H1 (cell line): ENCODE data around the gene ANO9. TPM values are rescaled to one million over a fixed set of nuclear protein-coding genes. Genes with fewer than 3 reads are reported as not detected.

Source experiments
- CTCF ChIA-PET: fragments of 300-600 bp; sonication (Branson Sonifier 250); formaldehyde crosslinking; loops from one replicate; lab custom pipeline; 2021; ENCODE audit not compliant: partially characterized antibody; lab: Charles Lee
- POLR2A ChIA-PET: fragments of 300-600 bp; sonication (Branson Sonifier 250); formaldehyde crosslinking; loops from one replicate; lab custom pipeline; 2021; ENCODE audit warnings: inconsistent platforms; ENCODE audit not compliant: partially characterized antibody; lab: Charles Lee
- DNase-seq, 2 experiments: peaks; one replicate each; pipeline versions ENCODE4 v3.0.0 to v3.0.0-alpha.2; 2010 to 2022; ENCODE audit warnings: low spot score in 2 of 2, low read depth in 1 of 2, mixed read lengths in 1 of 2
- FAIRE-seq: peaks from 2 replicates; lab custom pipeline; 2011; peaks lifted over from hg19 to GRCh38; lab: Jason Lieb, UNC
- H2AFZ ChIP-seq: 2 replicates; pipeline ENCODE4 v1.8.1; 2012; ENCODE audit warnings: low read length, inconsistent platforms
- H2AK5ac ChIP-seq: 2 replicates; pipeline ENCODE4 v1.6.1; 2013; ENCODE audit warnings: low read depth, low read length
- H2BK120ac ChIP-seq: replicated peaks from 2 replicates; pipeline ENCODE3; 2013; ENCODE audit warnings: low read depth, low read length, inconsistent platforms
- H2BK12ac ChIP-seq: 2 replicates; pipeline ENCODE4 v1.6.1; 2013; ENCODE audit warnings: low read depth, low read length
- H2BK15ac ChIP-seq: 2 replicates; pipeline ENCODE4 v1.6.1; 2013; ENCODE audit warnings: low read length
- H2BK20ac ChIP-seq: 2 replicates; pipeline ENCODE4 v1.6.1; 2013; ENCODE audit warnings: low read length
- H2BK5ac ChIP-seq: 2 replicates; pipeline ENCODE4 v1.6.1; 2013; ENCODE audit warnings: low read depth, low read length
- H3K14ac ChIP-seq: 2 replicates; pipeline ENCODE4 v1.6.1; 2013; ENCODE audit warnings: inconsistent platforms; ENCODE audit not compliant: insufficient read length
- H3K18ac ChIP-seq: 2 replicates; pipeline ENCODE4 v1.6.1; 2013; ENCODE audit warnings: low read length; ENCODE audit errors: extremely low read depth
- H3K23ac ChIP-seq: 2 replicates; pipeline ENCODE4 v1.6.1; 2013; ENCODE audit warnings: inconsistent platforms; ENCODE audit not compliant: insufficient read length
- H3K23me2 ChIP-seq: 2 replicates; pipeline ENCODE4 v1.6.1; 2013; ENCODE audit warnings: low read depth, low read length
- H3K27ac ChIP-seq: 2 replicates; pipeline ENCODE4 v1.6.1; 2011; ENCODE audit warnings: low read depth, low read length, inconsistent platforms
- H3K27me3 ChIP-seq, 4 experiments: replicated peaks in 1 of 4; 1 replicate in 1 of 4; 2 replicates in 3 of 4; pipeline versions ENCODE4 v1.6.1 to v1.8.1; 2011 to 2013; ENCODE audit warnings: low read length in 3 of 4, mild to moderate bottlenecking in 3 of 4, inconsistent platforms in 2 of 4, mixed read lengths in 2 of 4, moderate library complexity in 1 of 4; ENCODE audit not compliant: control insufficient read depth in 3 of 4, insufficient read depth in 3 of 4; ENCODE audit errors: extremely low read depth in 1 of 4
- H3K36me3 ChIP-seq, 4 experiments: 2 replicates each; pipeline versions ENCODE4 v1.6.1 to v1.8.1; 2011 to 2013; ENCODE audit warnings: mild to moderate bottlenecking in 4 of 4, low read length in 3 of 4, moderate library complexity in 2 of 4, control low read depth in 1 of 4, inconsistent platforms in 1 of 4; ENCODE audit not compliant: insufficient read depth in 4 of 4, control insufficient read depth in 2 of 4
- H3K4ac ChIP-seq: replicated peaks from 2 replicates; pipeline ENCODE3; 2013; ENCODE audit warnings: low read length, low read depth, mixed read lengths, inconsistent platforms; ENCODE audit not compliant: insufficient read length
- H3K4me1 ChIP-seq, 4 experiments: replicated peaks in 1 of 4; 1 replicate in 1 of 4; 2 replicates in 3 of 4; pipeline versions ENCODE4 v1.6.1 to v1.8.1; 2011 to 2013; ENCODE audit warnings: low read length in 3 of 4, inconsistent platforms in 2 of 4, mixed read lengths in 1 of 4; ENCODE audit not compliant: insufficient read depth in 4 of 4, control insufficient read depth in 3 of 4
- H3K4me2 ChIP-seq, 2 experiments: 2 replicates each; pipeline versions ENCODE4 v1.6.1 to v1.8.1; 2011 to 2013; ENCODE audit warnings: low read depth in 2 of 2, low read length in 2 of 2, control low read depth in 1 of 2, inconsistent platforms in 1 of 2, mild to moderate bottlenecking in 1 of 2; ENCODE audit not compliant: insufficient read depth in 1 of 2
- H3K4me3 ChIP-seq, 4 experiments: fragments of 200-600, 300-600 bp in 1 of 4; sonication (generic), shearing (Covaris generic), sonication (Bioruptor Twin) in 1 of 4; 2 replicates each; pipeline versions ENCODE4 v1.5.1 to v1.8.1; 2011 to 2016; ENCODE audit warnings: low read length in 4 of 4, low read depth in 3 of 4, control low read depth in 2 of 4, inconsistent platforms in 2 of 4, mild to moderate bottlenecking in 2 of 4, mixed read lengths in 1 of 4, moderate library complexity in 1 of 4; ENCODE audit not compliant: insufficient read depth in 2 of 4; ENCODE audit errors: extremely low read depth in 1 of 4
- H3K56ac ChIP-seq: replicated peaks from 2 replicates; pipeline ENCODE3; 2013; ENCODE audit warnings: low read depth, mild to moderate bottlenecking, mixed read lengths, low read length, inconsistent platforms; ENCODE audit not compliant: insufficient read length
- H3K79me1 ChIP-seq: 2 replicates; pipeline ENCODE4 v1.6.1; 2013; ENCODE audit warnings: low read depth, low read length, control low read depth
- H3K79me2 ChIP-seq, 2 experiments: 2 replicates each; pipeline versions ENCODE4 v1.6.1 to v1.8.1; 2012 to 2013; ENCODE audit warnings: low read length in 2 of 2, mild to moderate bottlenecking in 2 of 2, inconsistent platforms in 1 of 2; ENCODE audit not compliant: insufficient read depth in 2 of 2, control insufficient read depth in 1 of 2
- H3K9ac ChIP-seq, 4 experiments: replicated peaks in 1 of 4; 1 replicate in 1 of 4; 2 replicates in 3 of 4; pipeline versions ENCODE4 v1.6.1 to v1.8.1; 2011 to 2013; ENCODE audit warnings: low read depth in 3 of 4, low read length in 3 of 4, control low read depth in 2 of 4, mild to moderate bottlenecking in 2 of 4, moderate library complexity in 2 of 4, inconsistent platforms in 1 of 4; ENCODE audit errors: extremely low read depth in 1 of 4
- H3K9me3 ChIP-seq, 2 experiments: 2 replicates each; pipeline versions ENCODE4 v1.6.1 to v1.8.1; 2012 to 2013; ENCODE audit warnings: mild to moderate bottlenecking in 2 of 2, moderate library complexity in 2 of 2, control low read depth in 1 of 2, inconsistent platforms in 1 of 2, low read depth in 1 of 2, low read length in 1 of 2, mixed read lengths in 1 of 2; ENCODE audit not compliant: insufficient read depth in 2 of 2
- H4K20me1 ChIP-seq, 2 experiments: replicated peaks in 1 of 2; 2 replicates each; pipeline versions ENCODE3 to v1.8.1; 2011 to 2013; ENCODE audit warnings: inconsistent platforms in 2 of 2, low read length in 2 of 2, mild to moderate bottlenecking in 1 of 2; ENCODE audit not compliant: insufficient read depth in 2 of 2, control insufficient read depth in 1 of 2
- H4K5ac ChIP-seq: 2 replicates; pipeline ENCODE4 v1.6.1; 2013; ENCODE audit warnings: low read length, low read depth, mixed read lengths, inconsistent platforms; ENCODE audit not compliant: insufficient read length
- H4K8ac ChIP-seq: 2 replicates; pipeline ENCODE4 v1.8.0; 2013; ENCODE audit warnings: mild to moderate bottlenecking, moderate library complexity, low read length, inconsistent platforms; ENCODE audit not compliant: insufficient read depth; ENCODE audit errors: extremely low read depth
- H4K91ac ChIP-seq: replicated peaks from 2 replicates; pipeline ENCODE3; 2013; ENCODE audit warnings: low read length, mixed read lengths, inconsistent platforms; ENCODE audit not compliant: insufficient read length
- BRCA1 ChIP-seq: IDR thresholded peaks from 2 replicates; pipeline ENCODE4 v1.6.1; 2012; ENCODE audit warnings: low read depth, low read length, improper control_type of control experiment
- CEBPB ChIP-seq: IDR thresholded peaks from 2 replicates; pipeline ENCODE4 v1.6.1; 2012; ENCODE audit warnings: low read depth, low read length
- CTBP2 ChIP-seq: IDR thresholded peaks from 2 replicates; pipeline ENCODE4 v1.7.0; 2011; ENCODE audit warnings: borderline replicate concordance, mild to moderate bottlenecking, moderate library complexity, mixed read lengths, low read length; ENCODE audit not compliant: insufficient read depth, insufficient read length
- HDAC2 ChIP-seq, 2 experiments: fragments of 300-600 bp in 1 of 2; sonication (generic) in 1 of 2; IDR thresholded peaks; 2 replicates each; pipeline ENCODE4 v1.6.1; 2011 to 2012; ENCODE audit warnings: low read depth in 2 of 2, low read length in 2 of 2, mild to moderate bottlenecking in 2 of 2, moderate library complexity in 2 of 2, borderline replicate concordance in 1 of 2, inconsistent platforms in 1 of 2
- KDM1A ChIP-seq: fragments of 200-600, 300-600 bp; sonication (generic); IDR thresholded peaks from 2 replicates; pipeline ENCODE4 v1.7.1; 2016; ENCODE audit warnings: mild to moderate bottlenecking, low read length, borderline replicate concordance
- NRF1 ChIP-seq: IDR thresholded peaks from 2 replicates; pipeline ENCODE4 v1.6.1; 2011; ENCODE audit warnings: mild to moderate bottlenecking, low read depth, low read length, improper control_type of control experiment
- RXRA ChIP-seq: IDR thresholded peaks from 2 replicates; pipeline ENCODE4 v1.6.1; 2011; ENCODE audit warnings: low read depth, mild to moderate bottlenecking, low read length, moderate library complexity; ENCODE audit not compliant: insufficient read depth
- SIX5 ChIP-seq: IDR thresholded peaks from 2 replicates; pipeline ENCODE4 v1.6.1; 2011; ENCODE audit warnings: mild to moderate bottlenecking, low read depth, low read length
- SP2 ChIP-seq: IDR thresholded peaks from 2 replicates; pipeline ENCODE4 v1.6.1; 2012; ENCODE audit warnings: mild to moderate bottlenecking, low read length, inconsistent platforms
- TAF7 ChIP-seq: optimal IDR thresholded peaks from 2 replicates; pipeline ENCODE3; 2011; ENCODE audit warnings: low read depth, mild to moderate bottlenecking, inconsistent platforms, low read length, moderate library complexity, borderline replicate concordance
- WGBS, 2 experiments: shearing (Covaris generic) in 1 of 2; methylation state at CpG; one replicate each; pipeline versions ENCODE4 v1.1.6 to v1.1.7; 2013 to 2015; ENCODE audit warnings: low lambda C conversion rate in 2 of 2, mixed read lengths in 2 of 2, inconsistent platforms in 1 of 2, low coverage in 1 of 2, missing lambda C conversion rate in 1 of 2; ENCODE audit not compliant: insufficient replicate concordance in 2 of 2, insufficient coverage in 1 of 2, insufficient read length in 1 of 2; ENCODE audit errors: extremely low coverage in 1 of 2, missing lambda C conversion rate in 1 of 2; 5-methylcytosine and 5-hydroxymethylcytosine counted together
- polyA plus RNA-seq, 7 experiments: library from polyadenylated mRNA; depleted of rRNA in 3 of 7; stranded (reverse) in 5 of 7; unstranded in 2 of 7; fragments of >200 nt in 5 of 7; fragments of 200-250 nt in 2 of 7; gene quantifications; 1 replicate in 5 of 7; 2 replicates in 1 of 7; 4 replicates in 1 of 7; pipeline versions ENCODE4 v1.2.1 to v1.2.3, GENCODE V29; 2011 to 2013; ENCODE audit warnings: missing spikeins in 2 of 7, mixed read lengths in 2 of 7
- total RNA-seq: library from RNA; stranded (reverse); fragmentation: NEBNext Ultra II Directional; extraction: Animal tissue kit (Norgen Biotek cat#: 25700); gene quantifications from 2 replicates; pipeline ENCODE4 v1.2.1, GENCODE V29; 2021

ANO9 gene
- total and polyA plus RNA-seq, 2 of the 8 experiments (the other 6 are each of a cell fraction or from before 2014, with no cell fraction given), result 20.0 to 20.7 TPM

- Histone ChIP-seq H3K4ac (no peak overlapping the region), H3K9ac (no peak overlapping the region), H3K4me1 (peaks cover 6 to 15% (median 6%) of the 10 kb centered on the region in 4 experiments; a peak in 6 of 7 replicates), H3K36me3 (no peaks in the 10 kb centered on the region), H4K5ac (no peak overlapping the region), H3K14ac (no peak overlapping the region), H2BK5ac (no peak overlapping the region), H3K23me2 (peaks cover 10% of the 10 kb centered on the region; the same call in 1 of the 2 replicates), H2AFZ (no peak overlapping the region), H4K20me1 (peaks cover under 1 to 9% of the 10 kb centered on the region in 2 experiments), H2BK12ac (no peak overlapping the region), H3K4me2 (no peak overlapping the region), H3K27ac (no peak overlapping the region), H4K8ac (no peak overlapping the region), H3K4me3 (no peak overlapping the region), H3K23ac (no peak overlapping the region), H2AK5ac (no peak overlapping the region), H2BK20ac (no peak overlapping the region), H3K9me3 (peaks cover 7 to 9% of the 10 kb centered on the region in 2 experiments), H3K27me3 (no peaks in the 10 kb centered on the region), H4K91ac (no peak overlapping the region), H2BK120ac (no peak overlapping the region), H2BK15ac (no peak overlapping the region; the same call in 1 of the 2 replicates), H3K79me2 (no peaks in the 10 kb centered on the region), H3K79me1 (peaks cover 2% of the 10 kb centered on the region; the same call in 1 of the 2 replicates), H3K18ac (no peak overlapping the region), H3K56ac (no peak overlapping the region)
- no peak for DNase-seq
- POLR2A ChIA-PET, result interaction anchor here (0.6 to 4.2 kb wide), 6 partner anchors 8 to 428 kb away, joined by 3 to 20 read pairs (median 4); no protein-coding TSS in a partner anchor
- CTCF ChIA-PET, result interaction anchor here (0.9 to 2.3 kb wide), 11 partner anchors 13 to 166 kb away, joined by 3 to 11 read pairs (median 4); no protein-coding TSS in a partner anchor
- no peak for FAIRE-seq
- 92% methylated on average over 36 of the region's 38 CpGs; no CpG with 5 or more reads in 1 of the 2 experiments for WGBS, 2 experiments
- TF ChIP-seq CTBP2 (no peak), SP2 (no peak), RXRA (no peak), NRF1 (no peak), KDM1A (no peak), BRCA1 (no peak), CEBPB (no peak), TAF7 (no peak), SIX5 (no peak), HDAC2 (IDR thresholded peaks at IDR 0.05; ENCODE audit: borderline replicate concordance in 1 of 2, low read depth in 2 of 2, low read length in 2 of 2) (no peak)
Observed at GRCh38 chr11:391117-392017, 50.4 kb downstream of the ANO9 start.
